GM12891 (cell line): ENCODE data around the gene DACH1.

Source experiments
- POLR2A ChIP-seq: IDR thresholded peaks from 2 replicates; pipeline ENCODE4 v1.6.1; 2011; ENCODE audit warnings: low read depth, low read length, control low read depth
- POLR2AphosphoS5 ChIP-seq: IDR thresholded peaks from 2 replicates; pipeline ENCODE4 v1.6.1; 2011; ENCODE audit warnings: low read depth, low read length, control low read depth
- POU2F2 ChIP-seq: IDR thresholded peaks from 2 replicates; pipeline ENCODE4 v1.6.1; 2011; ENCODE audit warnings: low read depth, mild to moderate bottlenecking, control low read depth, low read length, moderate library complexity
- SPI1 ChIP-seq: IDR thresholded peaks from 2 replicates; pipeline ENCODE4 v1.6.1; 2011; ENCODE audit warnings: low read depth, low read length, control low read depth

- TF ChIP-seq POU2F2 (no peak), SPI1 (no peak), POLR2AphosphoS5 (no peak), POLR2A (no peak)
Measured at GRCh38 chr13:71882120-71882519, 15.1 kb upstream of the DACH1 start.
